Measurements from ENCODE around the gene CREBRF.
"Not testable (repeated sequence)": the region's sequence is repeated elsewhere in the genome, so short reads cannot be mapped to it uniquely, and the experiment has no call there.

Gene CREBRF

DNA sequence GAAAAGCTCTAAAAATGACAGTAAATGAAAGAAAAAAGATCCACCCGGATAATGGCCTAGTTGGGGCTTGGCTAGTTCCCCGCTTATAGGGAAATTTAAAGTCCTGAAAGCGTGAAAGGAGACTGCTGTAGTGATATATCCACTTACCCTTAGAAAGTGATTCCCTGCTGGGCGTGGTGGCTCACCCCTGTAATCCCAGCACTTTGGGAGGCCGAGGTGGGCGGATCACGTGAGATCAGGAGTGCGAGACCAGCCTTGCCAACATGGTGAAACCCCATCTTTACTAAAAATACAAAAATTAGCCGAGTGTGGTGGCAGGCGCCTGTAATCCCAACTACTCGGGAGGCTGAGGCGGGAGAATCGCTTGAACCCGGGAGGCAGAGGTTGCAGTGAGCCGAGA, 39.1 kb upstream of the CREBRF start:
- H3K9ac ChIP-seq (ENCODE audit: low read length in 2 of 2); H3K9me3 ChIP-seq (ENCODE audit: control insufficient read depth in 2 of 2, low read length in 2 of 2); H3K27me3 ChIP-seq (ENCODE audit: control insufficient read depth in 1 of 2, insufficient read depth in 2 of 2, low read length in 2 of 2); H3K4me3 ChIP-seq (ENCODE audit: low read length in 2 of 2); H3K36me3 ChIP-seq (ENCODE audit: control insufficient read depth in 2 of 2, insufficient read depth in 2 of 2, low read length in 2 of 2): not testable (repeated sequence)
- Histone ChIP-seq H3K27ac (ENCODE audit: low read length) (peak overlapping the region; percentile 76), H3K4me1 (ENCODE audit: control insufficient read depth, insufficient read depth, low read length) (peaks cover 20% of the 10 kb centered on the region)

GRCh38 chr5:173018358-173018757, 37.8 kb upstream of the CREBRF start:
- H3K36me3 ChIP-seq (ENCODE audit: control insufficient read depth in 2 of 2, insufficient read depth in 2 of 2, low read length in 2 of 2), result no peaks in the 10 kb centered on the region
- H3K27me3 ChIP-seq (ENCODE audit: control insufficient read depth in 1 of 2, insufficient read depth in 2 of 2, low read length in 2 of 2), result no peaks in the 10 kb centered on the region
- H3K9me3 ChIP-seq (ENCODE audit: control insufficient read depth in 2 of 2, low read length in 2 of 2), result no peaks in the 10 kb centered on the region
- no peak overlapping the region for H3K9ac ChIP-seq (ENCODE audit: low read length in 2 of 2)
- peaks cover 20% of the 10 kb centered on the region for H3K4me1 ChIP-seq (ENCODE audit: control insufficient read depth, insufficient read depth, low read length)
- no peak overlapping the region for H3K27ac ChIP-seq (ENCODE audit: low read length)
- no peak overlapping the region for H3K4me3 ChIP-seq (ENCODE audit: low read length in 2 of 2)

GRCh38 chr5:173020154-173020581, 36.0 kb upstream of the CREBRF start:
- H3K4me1 ChIP-seq (ENCODE audit: control insufficient read depth, insufficient read depth, low read length), result peaks cover 20% of the 10 kb centered on the region
- H3K4me3 ChIP-seq (ENCODE audit: low read length in 2 of 2), result peak overlapping the region in 1 of 2 donors; percentile 59
- peak overlapping the region; percentile 82 for H3K27ac ChIP-seq (ENCODE audit: low read length)
- no peaks in the 10 kb centered on the region for H3K36me3 ChIP-seq (ENCODE audit: control insufficient read depth in 2 of 2, insufficient read depth in 2 of 2, low read length in 2 of 2)
- no peaks in the 10 kb centered on the region for H3K9me3 ChIP-seq (ENCODE audit: control insufficient read depth in 2 of 2, low read length in 2 of 2)
- no peaks in the 10 kb centered on the region for H3K27me3 ChIP-seq (ENCODE audit: control insufficient read depth in 1 of 2, insufficient read depth in 2 of 2, low read length in 2 of 2)
- H3K9ac ChIP-seq (ENCODE audit: low read length in 2 of 2), result no peak overlapping the region

GRCh38 chr5:173020643-173021042, 35.5 kb upstream of the CREBRF start:
- no peaks in the 10 kb centered on the region for H3K36me3 ChIP-seq (ENCODE audit: control insufficient read depth in 2 of 2, insufficient read depth in 2 of 2, low read length in 2 of 2)
- no peaks in the 10 kb centered on the region for H3K27me3 ChIP-seq (ENCODE audit: control insufficient read depth in 1 of 2, insufficient read depth in 2 of 2, low read length in 2 of 2)
- H3K4me1 ChIP-seq (ENCODE audit: control insufficient read depth, insufficient read depth, low read length), result peaks cover 16% of the 10 kb centered on the region
- H3K4me3 ChIP-seq (ENCODE audit: low read length in 2 of 2), result peak overlapping the region in 1 of 2 donors; percentile 59
- H3K27ac ChIP-seq (ENCODE audit: low read length), result peak overlapping the region; percentile 82
- H3K9ac ChIP-seq (ENCODE audit: low read length in 2 of 2), result no peak overlapping the region
- H3K9me3 ChIP-seq (ENCODE audit: control insufficient read depth in 2 of 2, low read length in 2 of 2), result no peaks in the 10 kb centered on the region

- no peak overlapping the region for H3K9ac ChIP-seq (ENCODE audit: low read length in 2 of 2)
- no peak overlapping the region for H3K27ac ChIP-seq (ENCODE audit: low read length)
- no peak overlapping the region for H3K4me3 ChIP-seq (ENCODE audit: low read length in 2 of 2)
- no peaks in the 10 kb centered on the region for H3K9me3 ChIP-seq (ENCODE audit: control insufficient read depth in 2 of 2, low read length in 2 of 2)
- peaks cover 21% of the 10 kb centered on the region for H3K4me1 ChIP-seq (ENCODE audit: control insufficient read depth, insufficient read depth, low read length)
- peaks cover 0 to 3% of the 10 kb centered on the region in 2 donors for H3K36me3 ChIP-seq (ENCODE audit: control insufficient read depth in 2 of 2, insufficient read depth in 2 of 2, low read length in 2 of 2)
- H3K27me3 ChIP-seq (ENCODE audit: control insufficient read depth in 1 of 2, insufficient read depth in 2 of 2, low read length in 2 of 2), result no peaks in the 10 kb centered on the region
Measured at GRCh38 chr5:173025651-173026050, 30.5 kb upstream of the CREBRF start.

GRCh38 chr5:173027905-173028304, 28.2 kb upstream of the CREBRF start:
- Histone ChIP-seq H3K4me1 (ENCODE audit: control insufficient read depth, insufficient read depth, low read length) (peaks cover 14% of the 10 kb centered on the region), H3K9ac (ENCODE audit: low read length in 2 of 2) (no peak overlapping the region), H3K4me3 (ENCODE audit: low read length in 2 of 2) (no peak overlapping the region), H3K27me3 (ENCODE audit: control insufficient read depth in 1 of 2, insufficient read depth in 2 of 2, low read length in 2 of 2) (no peaks in the 10 kb centered on the region), H3K27ac (ENCODE audit: low read length) (no peak overlapping the region), H3K9me3 (ENCODE audit: control insufficient read depth in 2 of 2, low read length in 2 of 2) (no peaks in the 10 kb centered on the region), H3K36me3 (ENCODE audit: control insufficient read depth in 2 of 2, insufficient read depth in 2 of 2, low read length in 2 of 2) (peaks cover 0 to 3% of the 10 kb centered on the region in 2 donors)

DNA sequence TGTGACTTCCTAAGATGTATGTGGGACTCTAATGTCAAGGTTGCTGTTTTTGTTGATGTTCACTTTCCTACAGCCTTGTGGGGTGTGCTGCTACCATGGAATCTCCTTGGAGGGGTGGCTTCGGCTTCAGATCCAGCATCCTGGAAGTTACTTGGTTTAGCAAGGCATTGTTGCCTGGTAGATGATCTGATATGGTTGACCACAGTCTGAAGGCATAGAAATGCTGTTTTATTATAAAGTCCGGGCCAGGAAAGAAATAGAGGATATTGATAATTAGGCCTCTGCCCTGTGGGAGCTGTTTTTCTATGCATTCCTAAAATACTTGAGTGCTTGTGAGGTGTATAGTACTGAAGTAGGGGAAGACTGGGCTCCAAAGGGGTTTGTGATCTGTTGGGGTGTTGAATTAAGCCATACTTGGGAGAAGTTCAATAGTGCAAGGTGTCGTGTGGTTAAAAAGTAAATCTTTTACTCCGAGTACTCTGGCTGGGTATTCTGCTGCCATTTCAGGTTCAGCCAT, 27.3 kb upstream of the CREBRF start:
- no peaks in the 10 kb centered on the region for H3K27me3 ChIP-seq (ENCODE audit: control insufficient read depth in 1 of 2, insufficient read depth in 2 of 2, low read length in 2 of 2)
- no peak overlapping the region for H3K4me3 ChIP-seq (ENCODE audit: low read length in 2 of 2)
- peaks cover 14% of the 10 kb centered on the region for H3K4me1 ChIP-seq (ENCODE audit: control insufficient read depth, insufficient read depth, low read length)
- no peak overlapping the region for H3K27ac ChIP-seq (ENCODE audit: low read length)
- H3K9ac ChIP-seq (ENCODE audit: low read length in 2 of 2), result no peak overlapping the region
- H3K36me3 ChIP-seq (ENCODE audit: control insufficient read depth in 2 of 2, insufficient read depth in 2 of 2, low read length in 2 of 2), result peaks cover 0 to 3% of the 10 kb centered on the region in 2 donors
- no peaks in the 10 kb centered on the region for H3K9me3 ChIP-seq (ENCODE audit: control insufficient read depth in 2 of 2, low read length in 2 of 2)

DNA sequence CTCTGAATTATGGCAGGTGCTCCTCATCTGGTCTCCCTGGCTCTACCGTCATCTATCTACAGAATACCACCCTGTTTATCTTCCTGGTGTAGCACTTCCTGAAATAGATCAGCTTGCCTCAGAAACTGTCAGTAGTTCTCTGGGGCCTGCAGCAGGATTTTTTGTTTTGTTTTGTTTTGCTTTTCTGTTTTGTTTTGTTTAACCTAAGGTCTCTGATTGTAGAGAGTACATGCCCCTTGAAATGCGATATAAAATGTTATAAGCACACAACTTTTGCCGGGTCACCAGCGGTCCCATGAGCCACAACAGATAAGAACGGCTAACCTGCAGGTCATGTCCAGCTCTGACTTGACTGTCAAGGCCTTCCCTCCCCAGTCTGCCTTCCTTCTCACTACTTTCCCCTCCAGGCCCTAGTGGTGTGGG, 26.6 kb upstream of the CREBRF start:
- H3K27ac ChIP-seq (ENCODE audit: low read length), result no peak overlapping the region
- peaks cover 0 to 4% of the 10 kb centered on the region in 2 donors for H3K36me3 ChIP-seq (ENCODE audit: control insufficient read depth in 2 of 2, insufficient read depth in 2 of 2, low read length in 2 of 2)
- no peak overlapping the region for H3K4me3 ChIP-seq (ENCODE audit: low read length in 2 of 2)
- peak overlapping the region in 1 of 2 donors; percentile 1 for H3K9ac ChIP-seq (ENCODE audit: low read length in 2 of 2)
- H3K4me1 ChIP-seq (ENCODE audit: control insufficient read depth, insufficient read depth, low read length), result peaks cover 14% of the 10 kb centered on the region
- H3K9me3 ChIP-seq (ENCODE audit: control insufficient read depth in 2 of 2, low read length in 2 of 2), result no peaks in the 10 kb centered on the region
- H3K27me3 ChIP-seq (ENCODE audit: control insufficient read depth in 1 of 2, insufficient read depth in 2 of 2, low read length in 2 of 2), result no peaks in the 10 kb centered on the region

- H3K4me1 ChIP-seq (ENCODE audit: control insufficient read depth, insufficient read depth, low read length), result peaks cover 16% of the 10 kb centered on the region
- not testable (repeated sequence) for H3K4me3 ChIP-seq (ENCODE audit: low read length in 2 of 2); H3K9ac ChIP-seq (ENCODE audit: low read length in 2 of 2); H3K9me3 ChIP-seq (ENCODE audit: control insufficient read depth in 2 of 2, low read length in 2 of 2); H3K27me3 ChIP-seq (ENCODE audit: control insufficient read depth in 1 of 2, insufficient read depth in 2 of 2, low read length in 2 of 2); H3K27ac ChIP-seq (ENCODE audit: low read length)
- H3K36me3 ChIP-seq (ENCODE audit: control insufficient read depth in 2 of 2, insufficient read depth in 2 of 2, low read length in 2 of 2), result peaks cover 0 to 10% of the 10 kb centered on the region in 2 donors
Measured at GRCh38 chr5:173032096-173032495, 24.1 kb upstream of the CREBRF start.

DNA sequence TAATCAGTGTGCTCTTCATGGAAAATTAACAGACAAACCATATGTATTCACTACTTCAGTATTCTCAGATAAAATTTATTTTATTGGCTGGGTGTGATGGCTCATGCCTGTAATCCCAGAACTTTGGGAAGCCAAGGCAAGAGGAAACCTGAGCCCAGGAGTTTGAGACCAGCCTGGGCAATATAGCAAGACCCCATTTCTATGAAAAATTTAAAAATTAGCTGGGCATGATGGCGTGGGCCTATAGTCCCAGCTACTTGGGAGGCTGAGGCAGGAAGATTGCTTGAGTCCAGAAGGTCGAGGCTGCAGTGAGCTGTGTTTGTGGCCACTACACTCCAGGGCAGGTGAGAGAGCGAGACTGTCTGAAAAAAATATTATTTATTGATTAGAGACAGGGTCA, 23.4 kb upstream of the CREBRF start:
- Histone ChIP-seq H3K27me3 (ENCODE audit: control insufficient read depth in 1 of 2, insufficient read depth in 2 of 2, low read length in 2 of 2) (no peaks in the 10 kb centered on the region), H3K9me3 (ENCODE audit: control insufficient read depth in 2 of 2, low read length in 2 of 2) (no peaks in the 10 kb centered on the region), H3K27ac (ENCODE audit: low read length) (no peak overlapping the region), H3K36me3 (ENCODE audit: control insufficient read depth in 2 of 2, insufficient read depth in 2 of 2, low read length in 2 of 2) (peaks cover 0 to 8% of the 10 kb centered on the region in 2 donors), H3K4me3 (ENCODE audit: low read length in 2 of 2) (no peak overlapping the region), H3K4me1 (ENCODE audit: control insufficient read depth, insufficient read depth, low read length) (peaks cover 16% of the 10 kb centered on the region), H3K9ac (ENCODE audit: low read length in 2 of 2) (no peak overlapping the region)

DNA sequence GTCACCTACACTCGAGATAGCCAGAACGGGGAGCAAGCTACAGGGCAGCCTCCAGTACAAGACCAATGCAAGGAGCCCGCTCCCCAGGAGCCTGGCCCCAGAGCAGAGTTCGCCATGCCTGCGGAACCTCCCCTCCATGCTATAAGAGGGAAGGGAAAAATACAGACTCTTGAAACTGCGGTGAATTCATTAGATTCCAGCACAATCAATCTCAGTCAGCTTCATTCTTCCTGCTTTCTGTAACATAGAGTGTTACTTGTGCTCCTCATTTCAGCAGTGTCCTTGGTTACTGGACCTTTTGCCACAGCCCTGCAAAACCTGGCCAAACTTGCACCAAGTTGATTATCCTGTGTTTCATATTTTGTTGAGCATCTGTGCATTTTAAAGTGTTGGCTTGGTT, 22.2 kb upstream of the CREBRF start:
- Histone ChIP-seq H3K36me3 (ENCODE audit: control insufficient read depth in 2 of 2, insufficient read depth in 2 of 2, low read length in 2 of 2) (peaks cover 0 to 8% of the 10 kb centered on the region in 2 donors), H3K27me3 (ENCODE audit: control insufficient read depth in 1 of 2, insufficient read depth in 2 of 2, low read length in 2 of 2) (no peaks in the 10 kb centered on the region), H3K4me1 (ENCODE audit: control insufficient read depth, insufficient read depth, low read length) (peaks cover 12% of the 10 kb centered on the region), H3K4me3 (ENCODE audit: low read length in 2 of 2) (no peak overlapping the region), H3K9me3 (ENCODE audit: control insufficient read depth in 2 of 2, low read length in 2 of 2) (no peaks in the 10 kb centered on the region), H3K9ac (ENCODE audit: low read length in 2 of 2) (no peak overlapping the region), H3K27ac (ENCODE audit: low read length) (no peak overlapping the region)
